ENCODE measurements around the gene SLC12A6. TPM values are rescaled to one million over a fixed set of nuclear protein-coding genes. Genes with fewer than 3 reads are reported as not detected.

The SLC12A6 gene
- total and polyA plus RNA-seq, 2 of the 13 experiments (the other 11 are each of a cell fraction or from before 2014, with no cell fraction given) = 15.2 to 30.1 TPM

- TF ChIP-seq, protein P1, sequence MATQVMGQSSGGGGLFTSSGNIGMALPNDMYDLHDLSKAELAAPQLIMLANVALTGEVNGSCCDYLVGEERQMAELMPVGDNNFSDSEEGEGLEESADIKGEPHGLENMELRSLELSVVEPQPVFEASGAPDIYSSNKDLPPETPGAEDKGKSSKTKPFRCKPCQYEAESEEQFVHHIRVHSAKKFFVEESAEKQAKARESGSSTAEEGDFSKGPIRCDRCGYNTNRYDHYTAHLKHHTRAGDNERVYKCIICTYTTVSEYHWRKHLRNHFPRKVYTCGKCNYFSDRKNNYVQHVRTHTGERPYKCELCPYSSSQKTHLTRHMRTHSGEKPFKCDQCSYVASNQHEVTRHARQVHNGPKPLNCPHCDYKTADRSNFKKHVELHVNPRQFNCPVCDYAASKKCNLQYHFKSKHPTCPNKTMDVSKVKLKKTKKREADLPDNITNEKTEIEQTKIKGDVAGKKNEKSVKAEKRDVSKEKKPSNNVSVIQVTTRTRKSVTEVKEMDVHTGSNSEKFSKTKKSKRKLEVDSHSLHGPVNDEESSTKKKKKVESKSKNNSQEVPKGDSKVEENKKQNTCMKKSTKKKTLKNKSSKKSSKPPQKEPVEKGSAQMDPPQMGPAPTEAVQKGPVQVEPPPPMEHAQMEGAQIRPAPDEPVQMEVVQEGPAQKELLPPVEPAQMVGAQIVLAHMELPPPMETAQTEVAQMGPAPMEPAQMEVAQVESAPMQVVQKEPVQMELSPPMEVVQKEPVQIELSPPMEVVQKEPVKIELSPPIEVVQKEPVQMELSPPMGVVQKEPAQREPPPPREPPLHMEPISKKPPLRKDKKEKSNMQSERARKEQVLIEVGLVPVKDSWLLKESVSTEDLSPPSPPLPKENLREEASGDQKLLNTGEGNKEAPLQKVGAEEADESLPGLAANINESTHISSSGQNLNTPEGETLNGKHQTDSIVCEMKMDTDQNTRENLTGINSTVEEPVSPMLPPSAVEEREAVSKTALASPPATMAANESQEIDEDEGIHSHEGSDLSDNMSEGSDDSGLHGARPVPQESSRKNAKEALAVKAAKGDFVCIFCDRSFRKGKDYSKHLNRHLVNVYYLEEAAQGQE (IDR thresholded peaks at IDR 0.05; ENCODE audit: borderline replicate concordance in 1 of 2, low read depth in 1 of 2, low read length in 2 of 2) = no peak
- TF ChIP-seq MXI1 (IDR thresholded peaks at IDR 0.05; ENCODE audit: borderline replicate concordance, low read depth, low read length) (no peak), SMARCC2 (IDR thresholded peaks at IDR 0.05) (no peak), ZBTB8A (CRISPR knock-in tag; IDR thresholded peaks at IDR 0.05; ENCODE audit: borderline replicate concordance, low read depth) (no peak), ZEB1 (IDR thresholded peaks at IDR 0.05; ENCODE audit: insufficient replicate concordance, low read depth) (no peak), ZNF280D (CRISPR knock-in tag; IDR thresholded peaks at IDR 0.05) (no peak), MXD1 (CRISPR knock-in tag; IDR thresholded peaks at IDR 0.05) (no peak), ZNF678 (CRISPR knock-in tag; IDR thresholded peaks at IDR 0.05) (no peak), CHD4 (IDR thresholded peaks at IDR 0.05; ENCODE audit: borderline replicate concordance, low read length) (no peak)
Measured at GRCh38 chr15:34284937-34285336, 52.6 kb downstream of the SLC12A6 start (continued).

Measured in HepG2 (cell line).